HG02798 (cell line): ENCODE measurements around the gene SERPINB4.
"Not testable (repeated sequence)": the region's sequence is repeated elsewhere in the genome, so short reads cannot be mapped to it uniquely, and the experiment has no call there.

ENCODE experiments used
- ATAC-seq: cut with Tn5 transposase; IDR thresholded peaks from one replicate; pipeline ENCODE4 v1.9.1; 2021; ENCODE audit warnings: mild to moderate bottlenecking; ENCODE audit not compliant: unreplicated experiment, poor library complexity

Gene SERPINB4

GRCh38 chr18:63644142-63644541, at the start of gene SERPINB4:
Gene SERPINB4 (minus strand): TSS chr18:63644256. CDS start chr18:63643577, 679 bp downstream.
- not testable (repeated sequence) for ATAC-seq

DNA sequence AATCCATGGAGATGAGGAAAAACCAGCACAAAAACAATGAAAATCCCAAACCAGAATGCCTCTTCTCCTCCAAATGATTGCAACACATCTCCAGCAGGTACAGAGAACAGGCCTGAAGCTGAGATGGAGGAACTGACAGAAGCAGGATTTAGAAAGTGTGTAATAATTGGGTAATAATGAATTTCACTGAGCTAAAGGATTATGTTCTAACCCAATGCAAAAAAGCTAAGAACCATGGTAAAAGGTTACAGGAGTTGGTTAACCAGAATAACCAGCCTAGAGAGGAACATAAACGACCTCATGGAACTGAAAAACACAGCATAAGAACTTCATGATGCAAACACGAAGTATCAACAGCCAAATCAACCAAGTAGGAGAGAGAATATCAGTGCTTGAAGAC, 45.0 kb upstream of the SERPINB4 start:
- ATAC-seq: no peak

DNA sequence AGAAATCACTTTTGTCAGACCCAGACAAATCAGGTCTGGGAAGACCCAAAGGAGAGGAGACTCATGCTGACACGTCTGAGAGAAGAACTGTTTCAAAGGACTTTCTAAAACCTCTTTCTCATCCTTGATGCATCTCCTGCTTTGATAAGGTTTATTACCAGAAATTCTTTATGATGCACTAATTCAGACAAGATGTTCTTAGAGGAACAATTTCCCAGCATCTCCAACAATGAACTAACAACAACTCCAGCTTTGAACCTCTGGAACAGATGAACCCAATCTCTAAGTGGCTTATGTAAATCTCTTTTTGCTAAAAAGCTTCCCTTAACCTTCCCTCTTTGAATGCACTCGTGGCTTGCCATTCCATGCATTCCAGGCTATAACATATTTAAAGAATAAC, 42.8 kb upstream of the SERPINB4 start:
- ATAC-seq: no peak

- no peak for ATAC-seq
Observed at GRCh38 chr18:63684718-63685117, 40.7 kb upstream of the SERPINB4 start.

- ATAC-seq: no peak
Observed at GRCh38 chr18:63683890-63684289, 39.8 kb upstream of the SERPINB4 start.

DNA sequence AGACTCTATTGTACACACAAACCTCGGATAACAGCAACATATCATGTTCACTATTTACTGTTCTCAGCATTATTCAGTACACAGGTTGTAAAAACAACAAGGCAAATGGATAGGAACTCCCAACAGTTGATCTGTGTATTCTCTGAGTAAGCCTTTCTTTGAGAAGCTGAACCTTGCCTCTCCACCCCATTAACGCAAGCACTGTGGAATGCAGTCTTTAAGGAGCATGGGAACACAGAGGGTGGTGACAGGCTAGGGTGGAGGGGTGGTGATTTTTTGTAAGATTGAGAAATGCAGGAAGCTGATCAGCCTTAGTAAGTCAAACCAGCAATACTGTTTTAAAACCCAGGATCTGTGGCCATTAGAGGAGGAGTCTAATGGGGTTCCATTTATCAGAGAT, 39.1 kb upstream of the SERPINB4 start:
- ATAC-seq: no peak

DNA sequence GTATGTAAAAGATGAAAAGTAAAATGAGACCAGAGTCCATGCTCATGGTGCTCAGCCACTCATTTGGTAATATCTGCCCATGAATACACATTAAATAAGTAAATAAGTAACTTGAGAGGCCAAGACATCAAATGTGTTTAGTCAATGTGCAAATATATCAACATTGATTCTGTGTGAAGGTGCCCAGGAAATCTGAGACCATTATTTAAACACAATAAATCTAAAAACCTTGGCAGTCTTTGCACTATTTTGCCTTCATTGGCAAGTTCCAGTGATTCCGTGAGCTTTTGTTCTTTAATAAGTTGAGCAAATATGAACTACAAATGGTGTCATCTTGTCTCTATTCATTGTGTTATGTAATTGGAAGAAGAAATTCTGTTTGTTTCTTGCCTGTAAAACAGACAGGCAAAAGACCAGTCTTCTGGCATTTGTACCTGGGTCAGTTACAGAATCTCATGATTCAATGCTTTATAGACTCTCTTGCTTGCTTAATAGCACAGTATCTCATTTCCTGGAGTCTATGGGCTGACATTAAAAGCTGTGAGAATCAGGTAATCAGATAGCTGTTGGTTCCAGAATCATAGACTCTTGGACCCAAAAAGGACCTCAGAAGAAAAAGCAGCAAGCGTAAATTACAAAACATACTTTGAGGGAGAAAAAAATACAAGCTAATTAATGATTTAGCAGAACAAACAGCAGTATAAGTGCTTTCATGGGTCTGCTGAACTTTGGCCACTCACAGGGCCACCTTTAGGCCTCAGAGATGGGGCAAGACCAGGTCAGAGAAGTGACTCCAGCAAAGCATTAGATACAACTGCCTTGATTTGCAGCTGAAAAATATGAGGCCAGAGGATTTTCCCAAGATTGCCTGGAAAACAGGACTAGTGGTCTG, 37.6 kb upstream of the SERPINB4 start:
- ATAC-seq: no peak

- ATAC-seq: no peak
Observed at GRCh38 chr18:63679820-63680606, 36.0 kb upstream of the SERPINB4 start.

DNA sequence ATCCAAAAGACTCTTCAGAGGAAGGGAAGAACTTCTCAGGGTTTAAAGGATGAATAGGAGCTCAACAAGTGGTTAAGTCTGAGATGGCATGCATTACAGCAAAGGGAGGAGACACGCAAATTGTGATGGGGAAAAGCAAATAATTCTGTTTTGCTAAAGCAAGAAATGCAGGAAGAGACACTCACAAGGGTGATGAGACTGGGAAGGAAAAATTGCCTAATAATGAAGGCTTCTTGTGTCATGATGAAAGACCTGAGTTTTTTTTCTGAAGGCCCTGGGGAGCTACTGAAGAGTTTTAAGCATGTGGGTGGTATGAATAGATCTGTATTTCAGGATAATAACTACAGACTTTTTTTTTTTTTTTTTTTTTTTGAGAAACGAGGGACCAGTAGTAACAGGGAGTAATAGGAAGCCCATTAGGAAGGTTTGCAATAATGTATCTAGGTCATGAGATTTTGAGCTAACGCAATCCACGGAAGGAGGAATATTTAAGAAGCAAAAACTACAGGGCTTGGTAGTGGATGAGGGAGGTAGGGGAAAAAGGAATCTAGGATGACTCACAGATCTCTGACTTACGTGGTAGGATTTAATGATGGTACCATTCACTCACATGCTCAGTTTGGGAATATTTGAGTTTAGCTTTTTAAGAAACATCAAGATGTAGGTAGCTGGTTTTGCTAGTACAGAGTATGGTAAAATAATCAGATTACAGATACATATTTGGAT, 33.6 kb upstream of the SERPINB4 start:
- ATAC-seq: no peak

DNA sequence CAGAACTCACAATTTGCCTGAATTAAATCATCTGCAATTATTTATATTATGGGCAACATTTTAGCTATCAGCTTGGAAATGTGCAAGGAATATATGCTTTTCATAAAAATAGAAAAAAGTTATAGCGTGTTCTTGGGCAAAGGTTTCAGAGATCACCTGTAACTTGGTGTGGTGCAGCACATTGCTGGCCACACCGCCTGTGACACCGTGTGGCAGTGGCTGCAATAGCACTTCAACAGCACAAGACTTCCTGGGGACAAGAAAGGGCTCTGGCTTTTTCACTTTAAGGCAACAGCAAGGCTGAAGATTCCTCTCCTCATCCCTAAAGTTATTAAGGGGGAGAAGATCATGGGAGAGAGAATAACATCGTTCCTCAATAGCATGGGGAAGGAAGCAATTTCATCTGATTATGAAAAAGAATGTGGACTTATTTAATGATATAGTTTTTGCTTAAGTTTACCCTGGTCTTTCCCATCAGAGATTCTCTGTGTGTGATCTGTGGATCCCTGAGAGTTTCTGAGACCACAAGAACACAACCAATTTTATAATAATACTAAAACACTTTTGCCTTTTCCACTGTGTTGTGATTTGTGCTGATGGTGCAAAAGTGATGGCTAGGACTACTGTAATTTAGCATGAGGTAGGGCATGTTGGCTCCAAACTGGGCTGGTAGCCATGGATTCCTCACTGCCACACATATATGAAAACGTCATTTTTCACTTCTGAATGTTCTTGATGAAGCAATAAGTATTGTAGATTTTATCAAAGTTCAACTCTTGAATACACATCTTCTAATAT, 32.7 kb upstream of the SERPINB4 start:
- ATAC-seq: peak; percentile 71

GRCh38 chr18:63664571-63664970, 20.5 kb upstream of the SERPINB4 start:
- no peak for ATAC-seq

DNA sequence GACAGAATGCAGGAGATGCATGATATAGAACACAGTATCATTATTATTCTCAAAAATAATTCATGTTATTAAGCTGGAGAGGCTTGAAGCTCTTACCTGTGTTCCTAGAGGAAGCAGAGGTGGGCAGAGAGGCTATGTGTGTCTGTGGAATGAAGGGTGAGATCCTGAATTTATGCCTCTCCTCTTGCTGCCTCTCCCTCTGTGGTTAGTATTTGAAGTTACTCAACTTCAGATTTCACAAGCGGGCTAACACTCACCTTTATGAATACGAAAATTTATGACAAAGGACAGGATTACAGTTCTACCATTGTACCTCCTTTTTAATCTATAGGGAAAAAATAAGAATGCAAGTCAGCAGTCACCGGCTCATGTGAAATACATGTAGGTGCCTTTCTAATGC, 17.7 kb upstream of the SERPINB4 start, which contains the start of gene SERPINB3:
Gene SERPINB3 (minus strand): TSS at position 144 of the 400 bp plus-strand sequence. CDS start 677 bp downstream, outside the sequence.
- not testable (repeated sequence) for ATAC-seq

DNA sequence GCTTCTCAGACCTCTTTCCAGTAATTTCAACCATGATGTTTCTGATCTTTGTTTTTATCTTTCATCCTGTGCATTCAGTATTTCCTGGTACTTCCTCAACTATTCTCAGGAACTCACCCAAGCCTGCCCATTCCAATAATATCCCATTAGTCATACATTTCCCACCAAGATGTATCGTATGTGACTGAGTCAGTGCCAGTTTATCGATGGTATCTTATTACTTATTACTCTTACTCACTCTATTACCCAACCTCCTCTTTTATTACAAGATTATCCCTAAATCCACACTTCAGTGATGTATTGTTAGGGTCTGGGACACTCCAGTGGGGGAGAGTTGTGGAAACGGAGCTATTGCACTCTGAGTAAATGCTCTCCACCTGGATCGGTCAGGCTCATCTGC, 14.9 kb upstream of the SERPINB4 start:
- not testable (repeated sequence) for ATAC-seq

GRCh38 chr18:63650271-63650670, 6.2 kb upstream of the SERPINB4 start:
- ATAC-seq: not testable (repeated sequence)

GRCh38 chr18:63648241-63648640, 4.2 kb upstream of the SERPINB4 start:
- ATAC-seq: no peak

DNA sequence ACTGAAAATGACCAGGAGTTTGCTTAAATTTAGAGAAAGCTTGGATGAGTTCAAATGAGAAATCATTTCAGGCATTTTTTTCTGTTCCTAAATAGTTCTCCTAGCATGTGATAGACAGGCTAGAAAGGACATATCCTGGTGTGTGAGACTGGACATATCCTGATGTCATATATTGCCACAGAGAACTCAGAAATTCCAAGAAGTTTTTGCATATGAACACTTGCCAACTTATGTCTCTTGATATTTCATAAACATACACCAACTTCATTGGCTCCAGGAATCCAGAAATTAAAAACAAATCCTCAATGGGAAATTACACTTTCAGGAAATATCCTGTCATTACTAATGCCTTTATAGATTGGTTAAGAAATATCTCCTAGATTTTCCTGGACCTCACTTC, 2.9 kb upstream of the SERPINB4 start:
- no peak for ATAC-seq

DNA sequence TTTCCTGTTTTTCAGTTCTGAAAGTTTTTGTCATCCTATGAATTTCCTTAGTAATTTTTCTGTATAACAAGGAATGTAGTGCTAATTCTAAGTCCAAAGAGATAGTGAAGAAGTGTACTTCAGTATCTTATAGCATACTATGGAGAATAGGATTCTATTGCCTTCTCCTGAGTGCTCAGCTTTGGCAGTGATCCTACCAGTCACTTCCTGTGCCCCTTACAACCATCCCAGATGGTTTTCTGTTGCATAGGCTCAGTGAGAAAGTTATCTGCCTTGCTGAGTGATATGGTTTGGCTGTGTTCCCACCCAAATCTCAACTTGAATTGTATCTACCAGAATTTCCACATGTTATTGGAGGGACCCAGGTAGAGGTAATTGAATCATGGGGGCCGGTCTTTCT, 638 bp upstream of the SERPINB4 start:
- ATAC-seq: not testable (repeated sequence)

- not testable (repeated sequence) for ATAC-seq
Observed at GRCh38 chr18:63642668-63643356, 1.2 kb downstream of the SERPINB4 start.

DNA sequence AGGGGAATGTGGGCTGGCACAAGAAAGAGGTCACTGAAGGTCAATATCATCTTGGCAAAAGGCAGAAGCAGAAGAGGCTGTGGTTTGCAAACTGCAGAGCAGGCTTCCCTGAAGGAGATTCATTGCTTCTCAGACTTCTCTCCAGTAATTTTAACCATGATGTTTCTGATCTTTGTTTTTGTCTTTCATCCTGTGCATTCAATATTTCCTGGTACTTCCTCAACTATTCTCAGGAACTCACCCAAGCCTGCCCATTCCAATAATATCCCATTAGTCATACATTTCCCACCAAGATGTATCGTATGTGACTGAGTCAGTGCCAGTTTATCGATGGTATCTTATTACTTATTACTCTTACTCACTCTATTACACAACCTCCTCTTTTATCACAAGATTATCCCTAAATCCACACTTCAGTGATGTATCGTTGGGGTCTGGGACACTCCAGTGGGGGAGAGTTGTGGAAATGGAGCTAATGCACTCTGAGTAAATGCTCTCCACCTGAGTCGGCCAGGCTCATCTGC, 2.8 kb downstream of the SERPINB4 start:
- ATAC-seq: not testable (repeated sequence)
